NCI-H146 treated with DMSO at 0.1 percent for 48 hours (cell line): ENCODE results near the gene EXOC6.
A peak's percentile ranks its signal among the peaks of the same experiment; 100 is the strongest.
"Not testable (repeated sequence)": the region's sequence is repeated elsewhere in the genome, so short reads cannot be mapped to it uniquely, and the experiment has no call there.

ENCODE experiments used
- DNase-seq: peaks from one replicate; lab custom pipeline; 2025; ENCODE audit not compliant: unreplicated experiment; lab: John Stamatoyannopoulos, UW

EXOC6 gene

GRCh38 chr10:93075369-93076221 lies 227.3 kb downstream of the EXOC6 start:
- DNase-seq = no peak

- no peak for DNase-seq
Observed at GRCh38 chr10:93076871-93077270, 228.6 kb downstream of the EXOC6 start.

GRCh38 chr10:93077860-93078337 lies 229.6 kb downstream of the EXOC6 start:
- DNase-seq = no peak

GRCh38 chr10:93079663-93080349 lies 231.5 kb downstream of the EXOC6 start:
- no peak for DNase-seq

- DNase-seq = no peak
Observed at GRCh38 chr10:93080350-93081046, 232.2 kb downstream of the EXOC6 start.

- DNase-seq = no peak
Observed at GRCh38 chr10:93081318-93081717, 233.0 kb downstream of the EXOC6 start.

- no peak for DNase-seq
Observed at GRCh38 chr10:93081834-93082233, 233.5 kb downstream of the EXOC6 start.

GRCh38 chr10:93083743-93084539 lies 235.6 kb downstream of the EXOC6 start:
- DNase-seq = no peak

GRCh38 chr10:93085272-93085859 lies 237.0 kb downstream of the EXOC6 start:
- DNase-seq = no peak

- DNase-seq = no peak
Observed at GRCh38 chr10:93086289-93086688, 238.0 kb downstream of the EXOC6 start.

- DNase-seq = no peak
Observed at GRCh38 chr10:93087846-93088245, 239.5 kb downstream of the EXOC6 start.

GRCh38 chr10:93088466-93088865 lies 240.1 kb downstream of the EXOC6 start:
- no peak for DNase-seq

GRCh38 chr10:93090619-93091018 lies 242.3 kb downstream of the EXOC6 start:
- DNase-seq = no peak

- no peak for DNase-seq
Observed at GRCh38 chr10:93091960-93092359, 243.6 kb downstream of the EXOC6 start.

GRCh38 chr10:93095225-93095624 lies 246.9 kb downstream of the EXOC6 start:
- no peak for DNase-seq

- peak; percentile 72 for DNase-seq
Observed at GRCh38 chr10:93096901-93097300, 248.6 kb downstream of the EXOC6 start.

- no peak for DNase-seq
Observed at GRCh38 chr10:93097386-93097785, 249.1 kb downstream of the EXOC6 start.

GRCh38 chr10:93098816-93099215 lies 250.5 kb downstream of the EXOC6 start:
- no peak for DNase-seq

GRCh38 chr10:93099670-93100069 lies 251.3 kb downstream of the EXOC6 start:
- no peak for DNase-seq

GRCh38 chr10:93101148-93101547 lies 252.8 kb downstream of the EXOC6 start:
- DNase-seq = not testable (repeated sequence)
